HepG2 (cell line): ENCODE measurements around the gene KBTBD13. TPM values are rescaled to one million over a fixed set of nuclear protein-coding genes. Genes with fewer than 3 reads are reported as not detected.

Experiments
- AHR ChIP-seq: IDR thresholded peaks from 2 replicates; pipeline ENCODE4 v1.6.1; 2018; ENCODE audit warnings: missing genetic modification reagents, missing compliant biosample characterization
- GTF2F1 ChIP-seq: fragments of 150-350 bp; IDR thresholded peaks from 2 replicates; pipeline ENCODE4 v1.6.1; 2014; ENCODE audit warnings: low read length
- KMT2B ChIP-seq: IDR thresholded peaks from 2 replicates; pipeline ENCODE4 v1.6.1; 2016; ENCODE audit warnings: missing genetic modification reagents, missing compliant biosample characterization
- SMARCC2 ChIP-seq: fragments of 450-650 bp; IDR thresholded peaks from 2 replicates; pipeline ENCODE4 v1.6.1; 2017; ENCODE audit warnings: antibody characterized with exemption, mild to moderate bottlenecking
- YEATS4 ChIP-seq: sonication (generic); formaldehyde crosslinking; IDR thresholded peaks from 2 replicates; pipeline ENCODE4 v1.4.0; 2020; ENCODE audit warnings: missing genetic modification reagents, borderline replicate concordance
- ZNF234 ChIP-seq: sonication (generic); formaldehyde crosslinking; conservative IDR thresholded peaks from 2 replicates; pipeline ENCODE4 v1.5.1; 2020; ENCODE audit warnings: mild to moderate bottlenecking, missing genetic modification reagents
- ZNF501 ChIP-seq: sonication (generic); formaldehyde crosslinking; IDR thresholded peaks from 2 replicates; pipeline ENCODE4 v1.5.1; 2020; ENCODE audit warnings: mild to moderate bottlenecking, moderate library complexity, missing genetic modification reagents
- ZNF724P ChIP-seq: sonication (generic); formaldehyde crosslinking; IDR thresholded peaks from 2 replicates; pipeline ENCODE4 v1.8.0; 2022; ENCODE audit warnings: missing genetic modification reagents, borderline replicate concordance
- ZNF747 ChIP-seq: sonication (generic); formaldehyde crosslinking; IDR thresholded peaks from 2 replicates; pipeline ENCODE4 v1.8.1; 2023; ENCODE audit warnings: missing genetic modification reagents, mild to moderate bottlenecking, borderline replicate concordance
- ZNF75D ChIP-seq: sonication (generic); formaldehyde crosslinking; IDR thresholded peaks from 2 replicates; pipeline ENCODE4 v1.8.1; 2023; ENCODE audit warnings: missing genetic modification reagents, mild to moderate bottlenecking, borderline replicate concordance
- polyA plus RNA-seq, 8 experiments: library from polyadenylated mRNA; depleted of rRNA in 3 of 8; stranded (reverse) in 7 of 8; unstranded in 1 of 8; fragments of >200 nt; fragmentation: Illumina TruSeq in 4 of 8; extraction: Trizol in 4 of 8; gene quantifications; 2 replicates each; pipeline versions ENCODE4 v1.2.1 to v1.2.3, GENCODE V29; 2011 to 2016; ENCODE audit warnings: low read depth in 4 of 8, missing spikeins in 1 of 8, mixed read lengths in 1 of 8; ENCODE audit not compliant: insufficient read depth in 1 of 8
- total RNA-seq, 5 experiments: library from RNA; depleted of rRNA; stranded (reverse); fragments of >200 nt; fragmentation: Illumina TruSeq; extraction: Trizol; gene quantifications; 2 replicates each; pipeline ENCODE4 v1.2.3, GENCODE V29; 2016; ENCODE audit warnings: low read depth in 1 of 5
- TF ChIP-seq, protein P1 (sequence below): sonication (generic); formaldehyde crosslinking; IDR thresholded peaks from 2 replicates; pipeline ENCODE4 v1.5.0; 2020; ENCODE audit warnings: mild to moderate bottlenecking, missing genetic modification reagents, borderline replicate concordance
- TF ChIP-seq, protein P2 (sequence below): sonication (generic); formaldehyde crosslinking; IDR thresholded peaks from 2 replicates; pipeline ENCODE4 v1.5.0; 2020; ENCODE audit warnings: mild to moderate bottlenecking, missing genetic modification reagents
- TF ChIP-seq, protein P3 (sequence below): sonication (generic); formaldehyde crosslinking; conservative IDR thresholded peaks from 2 replicates; pipeline ENCODE4 v1.5.0; 2020; ENCODE audit warnings: missing genetic modification reagents
- TF ChIP-seq, protein P4 (sequence below): IDR thresholded peaks from 2 replicates; pipeline ENCODE4 v1.6.1; 2016
- TF ChIP-seq, protein P5 (sequence below): sonication (generic); formaldehyde crosslinking; conservative IDR thresholded peaks from 2 replicates; pipeline ENCODE4 v1.8.0; 2022; ENCODE audit warnings: mild to moderate bottlenecking, moderate library complexity, missing genetic modification reagents

The KBTBD13 gene
- total and polyA plus RNA-seq, 2 of the 13 experiments (the other 11 are each of a cell fraction or from before 2014, with no cell fraction given) = not detected

DNA sequence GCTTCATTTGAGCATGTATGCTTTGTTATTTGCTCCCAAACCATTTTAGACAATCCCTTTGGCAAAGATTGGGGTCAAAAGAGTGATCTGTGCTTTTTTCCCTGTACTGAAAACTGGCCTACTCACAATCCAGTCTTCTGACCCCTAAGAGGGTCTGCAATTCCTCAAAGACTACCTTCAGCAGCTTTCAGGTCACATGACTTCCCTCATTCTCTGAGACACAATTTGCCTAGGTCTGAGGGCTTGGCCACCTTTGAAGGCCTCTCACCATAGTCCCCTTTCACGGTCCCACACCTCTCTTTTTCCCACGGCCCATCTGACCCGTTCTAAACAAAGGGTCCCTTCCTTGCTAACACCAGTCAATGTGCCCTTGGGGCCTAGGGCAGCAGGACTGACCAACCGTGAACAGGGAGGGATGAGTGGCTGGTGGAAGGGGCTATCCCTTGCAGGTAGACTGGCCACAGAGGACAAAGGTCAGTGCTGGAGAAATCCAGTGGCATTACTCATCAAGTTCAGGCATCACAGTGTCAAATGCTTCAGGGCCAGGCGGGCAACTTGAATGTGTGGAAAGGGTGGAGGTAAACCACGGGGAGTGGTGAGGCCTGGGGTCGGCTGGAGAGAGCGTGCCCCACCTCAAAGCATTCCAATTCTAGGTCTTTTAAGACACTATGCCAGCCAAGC lies 19.5 kb upstream of the KBTBD13 start (continued):
- TF ChIP-seq, protein P1, sequence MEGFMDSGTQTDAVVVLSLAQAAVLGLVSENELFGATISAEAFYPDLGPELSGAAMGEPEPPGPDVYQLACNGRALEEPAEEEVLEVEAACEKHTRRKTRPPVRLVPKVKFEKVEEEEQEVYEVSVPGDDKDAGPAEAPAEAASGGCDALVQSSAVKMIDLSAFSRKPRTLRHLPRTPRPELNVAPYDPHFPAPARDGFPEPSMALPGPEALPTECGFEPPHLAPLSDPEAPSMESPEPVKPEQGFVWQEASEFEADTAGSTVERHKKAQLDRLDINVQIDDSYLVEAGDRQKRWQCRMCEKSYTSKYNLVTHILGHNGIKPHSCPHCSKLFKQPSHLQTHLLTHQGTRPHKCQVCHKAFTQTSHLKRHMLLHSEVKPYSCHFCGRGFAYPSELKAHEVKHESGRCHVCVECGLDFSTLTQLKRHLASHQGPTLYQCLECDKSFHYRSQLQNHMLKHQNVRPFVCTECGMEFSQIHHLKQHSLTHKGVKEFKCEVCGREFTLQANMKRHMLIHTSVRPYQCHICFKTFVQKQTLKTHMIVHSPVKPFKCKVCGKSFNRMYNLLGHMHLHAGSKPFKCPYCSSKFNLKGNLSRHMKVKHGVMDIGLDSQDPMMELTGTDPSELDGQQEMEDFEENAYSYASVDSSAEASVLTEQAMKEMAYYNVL = peak; percentile 52; the same call in 1 of the 2 replicates
- TF ChIP-seq ZNF234 (CRISPR knock-in tag) (no peak), ZNF747 (CRISPR knock-in tag) (no peak), GTF2F1 (no peak), SMARCC2 (no peak), ZNF501 (no peak; the same call in 1 of the 2 replicates), KMT2B (CRISPR knock-in tag) (no peak), AHR (no peak), ZNF724P (CRISPR knock-in tag) (no peak), YEATS4 (peak; percentile 52; the same call in 1 of the 2 replicates), ZNF75D (CRISPR knock-in tag) (no peak)
- TF ChIP-seq, protein P2, sequence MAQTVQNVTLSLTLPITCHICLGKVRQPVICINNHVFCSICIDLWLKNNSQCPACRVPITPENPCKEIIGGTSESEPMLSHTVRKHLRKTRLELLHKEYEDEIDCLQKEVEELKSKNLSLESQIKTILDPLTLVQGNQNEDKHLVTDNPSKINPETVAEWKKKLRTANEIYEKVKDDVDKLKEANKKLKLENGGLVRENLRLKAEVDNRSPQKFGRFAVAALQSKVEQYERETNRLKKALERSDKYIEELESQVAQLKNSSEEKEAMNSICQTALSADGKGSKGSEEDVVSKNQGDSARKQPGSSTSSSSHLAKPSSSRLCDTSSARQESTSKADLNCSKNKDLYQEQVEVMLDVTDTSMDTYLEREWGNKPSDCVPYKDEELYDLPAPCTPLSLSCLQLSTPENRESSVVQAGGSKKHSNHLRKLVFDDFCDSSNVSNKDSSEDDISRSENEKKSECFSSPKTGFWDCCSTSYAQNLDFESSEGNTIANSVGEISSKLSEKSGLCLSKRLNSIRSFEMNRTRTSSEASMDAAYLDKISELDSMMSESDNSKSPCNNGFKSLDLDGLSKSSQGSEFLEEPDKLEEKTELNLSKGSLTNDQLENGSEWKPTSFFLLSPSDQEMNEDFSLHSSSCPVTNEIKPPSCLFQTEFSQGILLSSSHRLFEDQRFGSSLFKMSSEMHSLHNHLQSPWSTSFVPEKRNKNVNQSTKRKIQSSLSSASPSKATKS (CRISPR knock-in tag) = no peak
- TF ChIP-seq, protein P3, sequence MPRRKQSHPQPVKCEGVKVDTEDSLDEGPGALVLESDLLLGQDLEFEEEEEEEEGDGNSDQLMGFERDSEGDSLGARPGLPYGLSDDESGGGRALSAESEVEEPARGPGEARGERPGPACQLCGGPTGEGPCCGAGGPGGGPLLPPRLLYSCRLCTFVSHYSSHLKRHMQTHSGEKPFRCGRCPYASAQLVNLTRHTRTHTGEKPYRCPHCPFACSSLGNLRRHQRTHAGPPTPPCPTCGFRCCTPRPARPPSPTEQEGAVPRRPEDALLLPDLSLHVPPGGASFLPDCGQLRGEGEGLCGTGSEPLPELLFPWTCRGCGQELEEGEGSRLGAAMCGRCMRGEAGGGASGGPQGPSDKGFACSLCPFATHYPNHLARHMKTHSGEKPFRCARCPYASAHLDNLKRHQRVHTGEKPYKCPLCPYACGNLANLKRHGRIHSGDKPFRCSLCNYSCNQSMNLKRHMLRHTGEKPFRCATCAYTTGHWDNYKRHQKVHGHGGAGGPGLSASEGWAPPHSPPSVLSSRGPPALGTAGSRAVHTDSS (CRISPR knock-in tag) = no peak
- TF ChIP-seq, protein P4, sequence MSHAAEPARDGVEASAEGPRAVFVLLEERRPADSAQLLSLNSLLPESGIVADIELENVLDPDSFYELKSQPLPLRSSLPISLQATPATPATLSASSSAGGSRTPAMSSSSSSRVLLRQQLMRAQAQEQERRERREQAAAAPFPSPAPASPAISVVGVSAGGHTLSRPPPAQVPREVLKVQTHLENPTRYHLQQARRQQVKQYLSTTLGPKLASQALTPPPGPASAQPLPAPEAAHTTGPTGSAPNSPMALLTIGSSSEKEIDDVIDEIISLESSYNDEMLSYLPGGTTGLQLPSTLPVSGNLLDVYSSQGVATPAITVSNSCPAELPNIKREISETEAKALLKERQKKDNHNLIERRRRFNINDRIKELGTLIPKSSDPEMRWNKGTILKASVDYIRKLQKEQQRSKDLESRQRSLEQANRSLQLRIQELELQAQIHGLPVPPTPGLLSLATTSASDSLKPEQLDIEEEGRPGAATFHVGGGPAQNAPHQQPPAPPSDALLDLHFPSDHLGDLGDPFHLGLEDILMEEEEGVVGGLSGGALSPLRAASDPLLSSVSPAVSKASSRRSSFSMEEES (CRISPR knock-in tag) = no peak; the same call in 1 of the 2 replicates
- TF ChIP-seq, protein P5, sequence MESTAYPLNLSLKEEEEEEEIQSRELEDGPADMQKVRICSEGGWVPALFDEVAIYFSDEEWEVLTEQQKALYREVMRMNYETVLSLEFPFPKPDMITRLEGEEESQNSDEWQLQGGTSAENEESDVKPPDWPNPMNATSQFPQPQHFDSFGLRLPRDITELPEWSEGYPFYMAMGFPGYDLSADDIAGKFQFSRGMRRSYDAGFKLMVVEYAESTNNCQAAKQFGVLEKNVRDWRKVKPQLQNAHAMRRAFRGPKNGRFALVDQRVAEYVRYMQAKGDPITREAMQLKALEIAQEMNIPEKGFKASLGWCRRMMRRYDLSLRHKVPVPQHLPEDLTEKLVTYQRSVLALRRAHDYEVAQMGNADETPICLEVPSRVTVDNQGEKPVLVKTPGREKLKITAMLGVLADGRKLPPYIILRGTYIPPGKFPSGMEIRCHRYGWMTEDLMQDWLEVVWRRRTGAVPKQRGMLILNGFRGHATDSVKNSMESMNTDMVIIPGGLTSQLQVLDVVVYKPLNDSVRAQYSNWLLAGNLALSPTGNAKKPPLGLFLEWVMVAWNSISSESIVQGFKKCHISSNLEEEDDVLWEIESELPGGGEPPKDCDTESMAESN = 0 out of 2 replicates have a peak, but pooled peaks have one; percentile 41
